GM21381 (cell line): ENCODE measurements around the gene RAC3.

Experiments used
- ATAC-seq: cut with Tn5 transposase; IDR thresholded peaks from one replicate; pipeline ENCODE4 v1.9.1; 2021; ENCODE audit warnings: mild to moderate bottlenecking, moderate library complexity; ENCODE audit not compliant: unreplicated experiment

Gene RAC3

GRCh38 chr17:82011617-82012187, 19.8 kb upstream of the RAC3 start:
- ATAC-seq: no peak

DNA sequence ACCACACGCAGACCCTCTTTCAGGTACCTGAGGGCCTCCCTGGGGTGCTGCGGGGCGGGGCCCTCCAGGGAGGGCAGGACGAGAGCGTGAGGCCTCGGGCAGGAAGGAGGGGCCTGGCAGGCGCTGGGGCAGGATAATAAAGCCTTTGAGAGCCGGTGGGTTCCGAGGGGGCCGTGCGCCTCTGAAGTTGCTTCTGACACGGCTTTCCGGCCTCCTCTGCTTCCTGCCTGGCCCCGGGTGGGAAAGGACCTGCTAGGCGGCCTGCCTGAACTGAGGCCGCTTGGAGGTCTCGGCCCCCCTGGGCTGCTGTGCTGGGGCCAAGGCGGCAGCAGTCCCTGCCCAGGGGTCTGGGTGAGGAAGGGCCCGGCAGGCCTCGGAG, 19.2 kb upstream of the RAC3 start:
- no peak for ATAC-seq

GRCh38 chr17:82012640-82013295, 18.7 kb upstream of the RAC3 start:
- ATAC-seq: no peak

DNA sequence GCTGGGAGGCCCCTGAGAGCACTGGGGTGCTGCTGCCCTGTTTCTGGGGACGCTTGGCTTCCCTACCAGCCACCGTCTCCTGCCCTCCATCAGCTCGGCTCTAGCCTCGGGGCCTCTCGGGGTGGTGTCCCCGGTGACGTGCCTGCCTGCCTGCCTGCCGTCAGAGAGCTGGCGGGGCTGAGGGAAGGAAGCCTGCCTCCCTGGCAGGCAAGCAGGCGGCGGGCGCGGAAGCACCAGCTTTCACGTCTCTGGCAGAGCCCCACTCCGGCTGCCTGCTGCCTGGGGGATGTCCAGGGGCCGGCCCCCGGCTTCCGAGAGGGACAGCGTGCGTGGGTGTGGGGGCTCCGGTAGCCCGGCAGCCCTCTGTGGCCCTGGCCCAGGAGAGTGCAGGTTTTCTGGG, 18.1 kb upstream of the RAC3 start:
- ATAC-seq: no peak

- no peak for ATAC-seq
Observed at GRCh38 chr17:82013772-82014321, 17.6 kb upstream of the RAC3 start.

GRCh38 chr17:82014432-82014831, 17.0 kb upstream of the RAC3 start:
- ATAC-seq: no peak

GRCh38 chr17:82014971-82015310, 16.5 kb upstream of the RAC3 start:
- no peak for ATAC-seq

DNA sequence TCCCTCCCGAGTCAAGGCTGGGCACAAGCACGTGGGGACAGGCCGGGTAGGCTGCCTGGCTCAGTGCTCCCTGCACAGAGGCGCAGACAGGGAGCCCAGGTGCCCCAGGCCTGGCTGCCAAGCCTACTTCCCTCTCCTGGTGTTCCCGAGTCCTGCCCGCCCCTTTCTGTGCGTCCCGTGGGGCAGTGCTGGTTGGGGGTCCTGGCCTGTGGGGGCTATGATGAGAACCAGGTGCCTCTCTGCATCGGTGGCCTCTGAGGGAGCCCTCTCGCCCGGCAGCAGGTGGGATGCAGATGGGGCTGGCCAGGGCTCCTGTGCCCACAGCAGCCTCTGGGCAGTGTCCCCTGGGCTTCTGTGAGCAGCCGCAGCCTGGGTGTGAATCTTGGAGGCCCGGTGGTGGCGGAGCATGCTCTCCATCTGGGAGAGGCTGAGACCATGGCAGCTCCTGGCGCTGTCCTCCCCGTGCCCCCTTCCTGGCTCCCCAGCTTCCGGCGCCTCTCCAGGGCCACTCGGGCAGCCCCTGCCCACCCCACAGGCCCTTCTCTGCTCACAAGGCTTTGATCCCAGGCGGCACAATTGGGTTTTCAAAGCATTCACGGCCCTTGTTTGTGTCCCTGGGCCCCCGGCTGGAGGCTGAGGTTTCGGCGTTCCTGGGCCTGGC, 16.0 kb upstream of the RAC3 start:
- ATAC-seq: no peak

- no peak for ATAC-seq
Observed at GRCh38 chr17:82016061-82016874, 15.2 kb upstream of the RAC3 start.

DNA sequence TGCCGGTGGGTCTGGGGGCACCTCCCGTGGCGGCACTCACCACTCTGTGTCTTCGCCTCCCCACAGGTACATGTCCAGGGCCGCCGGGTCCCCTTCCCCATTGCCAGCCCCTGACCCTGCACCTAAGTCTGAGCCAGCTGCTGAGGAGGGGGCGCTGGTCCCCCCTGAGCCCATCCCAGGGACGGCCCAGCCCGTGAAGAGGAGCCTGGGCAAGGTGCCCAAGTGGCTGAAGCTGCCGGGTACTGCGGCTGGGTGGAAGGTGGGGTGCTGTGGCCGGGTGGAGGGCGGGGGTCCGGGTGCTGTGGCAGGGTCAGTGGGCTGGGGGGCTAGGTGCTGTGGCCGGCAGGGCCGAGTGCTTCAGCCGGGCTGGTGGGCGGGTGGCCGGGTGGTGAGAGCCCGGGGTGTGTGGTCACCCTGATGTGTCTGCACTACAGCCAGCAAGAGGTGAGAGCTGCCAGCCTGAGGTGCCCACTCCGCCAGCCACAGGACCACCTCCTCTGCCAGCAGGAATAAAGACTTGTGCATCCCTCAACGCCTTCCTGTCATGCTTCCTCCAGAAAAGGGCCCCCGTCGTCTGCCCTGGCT, 14.5 kb upstream of the RAC3 start:
- no peak for ATAC-seq

- ATAC-seq: no peak
Observed at GRCh38 chr17:82017612-82018151, 13.8 kb upstream of the RAC3 start.

DNA sequence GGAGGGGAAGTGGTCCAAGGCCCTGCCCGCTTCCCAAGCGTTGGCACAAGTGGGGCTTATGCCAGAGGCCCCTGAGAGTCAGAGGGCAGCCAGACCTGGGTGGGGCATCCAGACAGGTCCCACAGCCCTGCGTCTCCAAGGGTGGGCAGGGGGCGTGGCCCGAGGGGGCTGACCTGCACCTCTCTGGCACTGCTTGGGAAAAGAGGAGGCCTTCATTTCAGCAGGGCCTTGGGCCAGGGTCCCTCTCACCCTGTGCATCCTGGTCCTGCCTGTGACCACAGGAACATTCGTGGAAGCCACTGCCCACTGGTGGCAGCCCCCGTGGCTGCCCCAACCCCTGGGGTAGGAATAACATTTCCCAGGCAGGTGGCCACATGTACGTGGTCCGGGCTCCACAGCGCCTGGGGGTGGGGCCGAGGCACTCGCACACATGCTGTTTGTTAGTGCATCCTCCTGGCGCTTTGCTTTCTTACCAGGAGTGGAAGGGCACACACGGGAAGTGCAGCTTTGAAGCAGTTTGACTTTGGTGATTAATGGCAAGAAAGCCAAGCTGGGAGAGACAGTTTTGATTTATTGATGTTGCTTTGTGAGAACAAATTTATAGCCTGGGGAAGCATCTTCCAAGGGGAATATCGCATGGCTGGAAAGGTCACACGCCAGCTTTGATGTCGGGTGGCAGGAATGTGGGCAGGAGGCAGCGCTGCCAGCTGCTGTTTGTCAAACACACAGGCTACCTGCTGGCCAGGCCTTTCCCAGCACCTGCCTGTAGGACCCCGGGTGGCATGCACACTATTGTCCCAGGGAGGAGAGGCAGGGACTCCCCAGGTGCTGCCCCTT, 13.1 kb upstream of the RAC3 start:
- ATAC-seq: no peak

GRCh38 chr17:82018989-82019689, 12.3 kb upstream of the RAC3 start:
- no peak for ATAC-seq

DNA sequence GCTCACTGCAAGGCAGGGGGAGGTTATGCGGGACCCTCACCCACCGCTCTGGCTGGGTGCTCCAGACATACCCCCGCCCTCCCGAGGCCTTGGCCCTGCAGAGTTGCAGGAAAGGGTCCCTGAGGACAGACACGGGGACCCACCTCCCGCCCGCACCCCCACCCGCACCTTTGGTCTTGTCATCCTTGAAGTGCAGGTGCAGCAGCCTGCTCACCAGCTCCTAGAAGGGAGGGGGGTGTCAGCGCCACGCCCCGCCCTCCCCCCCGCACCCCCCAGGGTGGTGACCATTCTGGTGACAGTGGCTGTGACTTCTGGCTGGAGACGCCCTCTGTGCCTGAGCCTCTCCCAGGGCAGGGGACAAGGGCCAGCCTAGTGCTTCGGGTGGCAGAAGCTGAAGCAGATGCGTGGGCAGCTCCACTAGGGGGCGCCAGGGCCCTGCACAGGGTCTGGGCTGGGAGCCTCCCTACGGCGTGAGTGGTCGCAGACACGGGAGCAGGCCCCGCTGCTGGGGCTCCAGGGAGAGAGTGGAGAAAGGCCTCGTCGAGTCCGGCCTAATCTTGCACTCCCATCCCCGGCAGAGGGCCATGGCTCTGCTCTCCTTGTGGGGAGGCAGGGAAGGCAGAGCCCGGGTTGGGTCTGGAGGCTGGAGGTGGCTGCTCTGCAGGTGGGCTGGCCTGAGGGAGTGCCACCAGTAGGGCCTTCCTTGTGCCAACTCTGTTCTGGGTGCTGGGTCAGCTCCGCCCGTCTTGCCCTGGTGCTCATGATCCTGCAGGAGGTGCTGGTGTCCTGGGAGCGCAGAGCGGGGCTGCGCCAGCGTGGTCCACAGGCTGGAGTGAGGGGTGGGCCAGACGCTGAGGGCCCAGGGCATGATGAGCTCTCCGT, 11.5 kb upstream of the RAC3 start:
- ATAC-seq: no peak

GRCh38 chr17:82020572-82021106, 10.8 kb upstream of the RAC3 start:
- ATAC-seq: no peak

- no peak for ATAC-seq
Observed at GRCh38 chr17:82021107-82021899, 10.2 kb upstream of the RAC3 start.

GRCh38 chr17:82021900-82022309, 9.6 kb upstream of the RAC3 start:
- ATAC-seq: no peak
